Measurements from ENCODE around the gene ZBTB22.
"Not testable (repeated sequence)": the region's sequence is repeated elsewhere in the genome, so short reads cannot be mapped to it uniquely, and the experiment has no call there.

Gene ZBTB22

GRCh38 chr6:33277663-33278391 is 39.7 kb downstream of the ZBTB22 start:
- peak; percentile 23 for ATAC-seq (replicated peaks)

GRCh38 chr6:33276864-33277662 is 40.5 kb downstream of the ZBTB22 start, which contains the start of gene B3GALT4:
Gene B3GALT4 (plus strand): TSS chr6:33277123. CDS start chr6:33277420, 297 bp downstream.
- Mint-ChIP-seq H3K27me3 (no peaks in the 10 kb centered on the region), H3K9me3 (no peaks in the 10 kb centered on the region), H3K27ac (peak within 1 kb of the TSS; percentile 92 to 94), H3K4me3 (peak within 1 kb of the TSS; percentile 89 to 93), H3K36me3 (ENCODE audit: insufficient read depth) (peaks cover 67% of the 10 kb centered on the region), H3K4me1 (ENCODE audit: low read depth in 2 of 2) (peaks cover 54 to 58% of the 10 kb centered on the region in 2 donors)
- peak; percentile 75 for ATAC-seq (replicated peaks)
- peak; percentile 58 to 64 (median 60) for DNase-seq

More at GRCh38 chr6:33277663-33278391, 39.7 kb downstream of the ZBTB22 start:
- Mint-ChIP-seq H3K4me3 (peak overlapping the region; percentile 89 to 93), H3K9me3 (no peaks in the 10 kb centered on the region), H3K27ac (peak overlapping the region; percentile 92 to 94), H3K4me1 (ENCODE audit: low read depth in 2 of 2) (peaks cover 49 to 50% of the 10 kb centered on the region in 2 donors), H3K36me3 (ENCODE audit: insufficient read depth) (peaks cover 65% of the 10 kb centered on the region), H3K27me3 (no peaks in the 10 kb centered on the region)
- DNase-seq = peak in 2 of 3 experiments; percentile 13 to 32

GRCh38 chr6:33276581-33276863 is 41.0 kb downstream of the ZBTB22 start:
- Mint-ChIP-seq H3K27ac (peak overlapping the region; percentile 92 to 94), H3K9me3 (no peaks in the 10 kb centered on the region), H3K4me1 (ENCODE audit: low read depth in 2 of 2) (peaks cover 54 to 63% of the 10 kb centered on the region in 2 donors), H3K27me3 (no peaks in the 10 kb centered on the region), H3K36me3 (ENCODE audit: insufficient read depth) (peaks cover 68% of the 10 kb centered on the region), H3K4me3 (peak overlapping the region; percentile 89 to 93)
- DNase-seq (no peak), ATAC-seq (replicated peaks) (no peak)

GRCh38 chr6:33275795-33276580 is 41.6 kb downstream of the ZBTB22 start:
- H3K9me3 Mint-ChIP-seq; DNase-seq; H3K27me3 Mint-ChIP-seq; ATAC-seq (replicated peaks): not testable (repeated sequence)
- peaks cover 73% of the 10 kb centered on the region for H3K36me3 Mint-ChIP-seq (ENCODE audit: insufficient read depth)
- peak overlapping the region; percentile 89 to 93 for H3K4me3 Mint-ChIP-seq
- H3K27ac Mint-ChIP-seq = peak overlapping the region; percentile 92 to 99
- peaks cover 54 to 66% of the 10 kb centered on the region in 2 donors for H3K4me1 Mint-ChIP-seq (ENCODE audit: low read depth in 2 of 2)

GRCh38 chr6:33273924-33274902 is 43.3 kb downstream of the ZBTB22 start:
- ATAC-seq (replicated peaks) = no peak
- DNase-seq = no peak
- H3K4me1 Mint-ChIP-seq (ENCODE audit: low read depth in 2 of 2) = peaks cover 59 to 64% of the 10 kb centered on the region in 2 donors
- H3K9me3 Mint-ChIP-seq = no peaks in the 10 kb centered on the region
- no peaks in the 10 kb centered on the region for H3K27me3 Mint-ChIP-seq
- peak overlapping the region; percentile 99 for H3K27ac Mint-ChIP-seq
- peak overlapping the region; percentile 97 to 98 for H3K4me3 Mint-ChIP-seq
- H3K36me3 Mint-ChIP-seq (ENCODE audit: insufficient read depth) = peaks cover 70% of the 10 kb centered on the region

- peak overlapping the region; percentile 97 to 98 for H3K4me3 Mint-ChIP-seq
- no peak for DNase-seq
- peaks cover 76% of the 10 kb centered on the region for H3K36me3 Mint-ChIP-seq (ENCODE audit: insufficient read depth)
- H3K9me3 Mint-ChIP-seq = no peaks in the 10 kb centered on the region
- no peak for ATAC-seq (replicated peaks)
- H3K27me3 Mint-ChIP-seq = no peaks in the 10 kb centered on the region
- H3K4me1 Mint-ChIP-seq (ENCODE audit: low read depth in 2 of 2) = peaks cover 50 to 59% of the 10 kb centered on the region in 2 donors
- H3K27ac Mint-ChIP-seq = peak overlapping the region; percentile 99
These were observed 44.2 kb downstream of the ZBTB22 start for GRCh38 chr6:33273129-33273923.

GRCh38 chr6:33272275-33273128 is 45.0 kb downstream of the ZBTB22 start:
- ATAC-seq (replicated peaks) (no peak), DNase-seq (no peak)
- Mint-ChIP-seq H3K4me3 (peak overlapping the region; percentile 97 to 98), H3K4me1 (ENCODE audit: low read depth in 2 of 2) (peaks cover 47 to 53% of the 10 kb centered on the region in 2 donors), H3K27me3 (no peaks in the 10 kb centered on the region), H3K27ac (peak overlapping the region; percentile 99), H3K9me3 (no peaks in the 10 kb centered on the region), H3K36me3 (ENCODE audit: insufficient read depth) (peaks cover 76% of the 10 kb centered on the region)

- DNase-seq = peak; percentile 91 to 96 (median 91)
- H3K27ac Mint-ChIP-seq = peak within 1 kb of the TSS; percentile 99
- H3K36me3 Mint-ChIP-seq (ENCODE audit: insufficient read depth) = peaks cover 76% of the 10 kb centered on the region
- H3K9me3 Mint-ChIP-seq = no peaks in the 10 kb centered on the region
- no peaks in the 10 kb centered on the region for H3K27me3 Mint-ChIP-seq
- peak; percentile 89 for ATAC-seq (replicated peaks)
- H3K4me1 Mint-ChIP-seq (ENCODE audit: low read depth in 2 of 2) = peaks cover 46 to 51% of the 10 kb centered on the region in 2 donors
- H3K4me3 Mint-ChIP-seq = peak within 1 kb of the TSS; percentile 97 to 98
These were observed 45.9 kb downstream of the ZBTB22 start, which contains the start of the genes RPS18 and VPS52 for GRCh38 chr6:33271468-33272274. Gene RPS18 (plus strand): TSS chr6:33272075. CDS start chr6:33272120, 45 bp downstream. Gene VPS52 (minus strand): TSS chr6:33271876. CDS start chr6:33271675, 201 bp downstream.

- no peaks in the 10 kb centered on the region for H3K9me3 Mint-ChIP-seq
- peaks cover 75% of the 10 kb centered on the region for H3K36me3 Mint-ChIP-seq (ENCODE audit: insufficient read depth)
- no peak for DNase-seq
- peak; percentile 34 for ATAC-seq (replicated peaks)
- H3K4me1 Mint-ChIP-seq (ENCODE audit: low read depth in 2 of 2) = peaks cover 41 to 46% of the 10 kb centered on the region in 2 donors
- peak overlapping the region; percentile 97 to 98 for H3K4me3 Mint-ChIP-seq
- H3K27ac Mint-ChIP-seq = peak overlapping the region; percentile 99
- no peaks in the 10 kb centered on the region for H3K27me3 Mint-ChIP-seq
These were observed 46.5 kb downstream of the ZBTB22 start for GRCh38 chr6:33271117-33271467.
